Measurements from ENCODE around the gene SLC6A3. TPM values are rescaled to one million over a fixed set of nuclear protein-coding genes. Genes with fewer than 3 reads are reported as not detected.

Gene SLC6A3
- total RNA-seq, 1 donor from 2014 or later, result not detected

DNA sequence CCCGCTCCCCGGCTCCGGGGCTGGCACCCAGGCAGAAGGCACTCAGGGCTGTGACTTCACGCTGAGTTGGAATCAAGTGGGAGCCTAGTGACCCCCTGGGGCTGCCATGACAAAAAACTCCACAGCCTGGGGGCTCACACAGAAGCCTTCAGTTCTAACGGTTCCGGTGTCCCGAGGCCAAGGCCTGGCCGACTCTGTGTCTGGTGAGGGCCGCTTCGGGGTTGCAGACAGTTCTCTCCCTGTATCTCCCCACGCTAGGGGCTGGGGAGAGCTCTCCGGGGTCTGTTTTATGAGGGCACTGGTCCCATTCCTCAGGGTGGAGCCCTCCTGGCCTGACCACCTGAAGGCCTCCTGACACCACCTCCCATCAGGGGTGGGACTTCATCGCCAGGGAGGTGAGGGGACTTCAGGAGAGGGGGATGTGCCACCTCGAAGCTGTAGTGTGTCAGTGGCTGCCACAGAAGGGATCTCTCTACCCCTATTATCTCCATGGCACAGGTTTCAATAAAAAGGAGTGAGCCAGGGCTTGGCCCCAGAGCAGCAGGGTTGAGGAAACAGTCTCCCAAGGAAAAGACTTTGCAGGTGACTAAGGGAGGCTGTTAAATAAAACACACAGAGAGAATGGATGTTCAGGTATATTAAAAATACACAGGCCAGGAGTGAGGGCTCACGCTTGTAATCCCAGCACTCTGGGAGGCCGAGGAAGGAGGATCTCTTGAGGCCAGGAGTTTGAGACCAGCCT, 1.5 kb upstream of the SLC6A3 start:
- intact Hi-C loops (cut with DNase I), result no loop called here
- DNase-seq (ENCODE audit: missing footprints) (no peak), ATAC-seq (no peak)

DNA sequence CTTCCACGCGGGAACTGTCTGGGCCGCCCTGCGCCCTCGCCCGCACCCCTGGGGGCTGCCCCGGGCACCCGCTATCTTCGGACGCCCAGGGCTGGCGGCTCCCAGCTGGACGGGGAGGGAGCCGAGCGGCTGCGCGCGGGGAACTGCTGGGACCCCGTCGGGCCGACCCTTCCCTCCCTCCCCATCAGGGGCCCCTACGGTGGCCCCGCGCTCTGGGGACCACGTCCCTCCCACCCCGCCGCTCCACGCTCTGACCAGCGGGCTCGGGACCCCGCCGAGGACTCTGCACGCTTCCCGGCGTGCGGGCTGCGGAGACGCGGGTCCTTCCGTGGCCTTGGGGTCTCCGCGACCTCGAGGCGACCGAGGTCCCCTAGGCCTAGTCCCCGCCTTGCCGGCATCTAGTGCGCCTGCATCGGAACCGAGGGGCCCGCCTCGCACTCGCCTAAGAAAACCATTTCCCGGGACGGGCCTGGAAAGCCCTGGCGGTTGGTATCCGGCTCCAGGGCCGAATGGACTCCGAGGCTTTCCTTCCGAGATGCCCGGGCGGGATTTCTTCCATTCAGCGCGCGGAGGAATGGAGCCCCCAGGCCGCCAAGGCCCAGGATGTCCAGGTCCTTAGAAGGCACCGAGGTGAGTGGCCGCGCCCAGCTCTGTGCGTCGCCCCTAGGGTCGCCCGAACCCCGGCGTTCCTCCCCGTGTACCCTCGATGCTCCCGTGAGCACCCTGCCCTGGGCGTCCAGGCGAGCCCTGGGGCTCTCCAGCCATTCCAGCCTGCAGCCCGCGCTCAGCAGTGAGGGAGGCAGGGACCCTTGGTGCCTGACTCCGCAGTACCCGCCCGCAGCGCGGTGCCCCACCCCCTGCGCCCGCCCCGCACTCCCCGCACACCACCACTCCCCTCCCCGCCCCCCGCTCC, 705 bp upstream of the SLC6A3 start:
- intact Hi-C loops (cut with DNase I), result no loop called here
- no peak for DNase-seq (ENCODE audit: missing footprints)
- ATAC-seq, result no peak

DNA sequence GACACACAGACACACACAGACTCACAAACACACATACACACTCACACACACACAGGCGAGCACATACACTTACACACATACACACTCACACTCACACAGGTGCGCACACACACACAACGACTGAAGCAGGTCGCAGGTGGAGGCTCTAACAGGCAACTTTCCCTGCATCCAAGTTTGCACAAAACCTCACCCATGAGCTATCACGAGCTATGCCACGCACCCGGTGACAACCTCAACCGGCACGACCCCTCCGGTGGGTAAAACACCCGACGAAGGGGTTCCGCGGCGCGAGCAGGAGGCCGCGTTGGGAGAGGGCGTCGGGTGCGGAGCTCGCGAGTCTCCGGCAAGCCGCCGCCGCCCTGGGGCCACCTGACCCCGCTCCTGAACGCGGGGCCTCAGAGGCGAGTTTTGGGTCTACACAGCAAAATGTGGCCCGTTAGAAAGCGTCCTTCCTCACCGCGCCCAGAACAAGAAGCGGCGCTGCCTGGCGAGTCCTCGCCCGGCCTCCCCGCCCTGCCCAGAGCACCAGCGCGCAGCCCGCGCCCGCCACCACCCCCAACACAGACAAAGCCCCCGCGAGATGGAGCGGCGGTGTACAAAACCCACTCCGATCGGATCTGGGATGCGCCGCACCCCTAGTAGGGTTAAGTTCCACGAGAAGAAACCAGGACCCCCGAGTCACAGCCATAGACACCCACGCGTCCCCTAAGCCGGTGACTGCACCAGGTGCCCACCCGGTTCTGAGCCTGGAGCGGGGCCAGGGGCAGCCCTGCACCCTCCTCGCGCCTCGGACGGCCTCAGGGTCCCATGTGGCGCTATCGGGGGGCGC, 665 bp downstream of the SLC6A3 start:
- ATAC-seq (no peak), DNase-seq (ENCODE audit: missing footprints) (no peak)
- intact Hi-C loops (cut with DNase I), result no loop called here

DNA sequence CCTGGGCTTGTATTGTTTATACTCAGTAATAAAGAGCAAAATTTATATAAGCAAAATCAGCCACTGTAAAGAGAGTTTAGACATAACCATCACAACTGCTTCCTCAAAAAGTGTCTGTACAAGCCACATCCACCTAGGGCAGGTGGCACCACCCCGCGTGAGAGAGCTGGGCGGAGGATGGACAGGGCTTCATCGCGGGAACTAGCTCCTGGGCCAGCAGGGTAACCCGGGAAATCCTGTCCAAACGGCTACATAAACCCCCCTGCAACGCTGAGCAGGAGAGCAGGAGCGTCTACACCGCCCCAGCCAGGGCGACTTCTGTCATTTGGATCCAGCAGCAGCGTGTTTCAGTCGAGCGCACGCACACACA, 1.3 kb downstream of the SLC6A3 start:
- no peak for ATAC-seq
- DNase-seq (ENCODE audit: missing footprints), result no peak
- intact Hi-C loops (cut with DNase I), result no loop called here

DNA sequence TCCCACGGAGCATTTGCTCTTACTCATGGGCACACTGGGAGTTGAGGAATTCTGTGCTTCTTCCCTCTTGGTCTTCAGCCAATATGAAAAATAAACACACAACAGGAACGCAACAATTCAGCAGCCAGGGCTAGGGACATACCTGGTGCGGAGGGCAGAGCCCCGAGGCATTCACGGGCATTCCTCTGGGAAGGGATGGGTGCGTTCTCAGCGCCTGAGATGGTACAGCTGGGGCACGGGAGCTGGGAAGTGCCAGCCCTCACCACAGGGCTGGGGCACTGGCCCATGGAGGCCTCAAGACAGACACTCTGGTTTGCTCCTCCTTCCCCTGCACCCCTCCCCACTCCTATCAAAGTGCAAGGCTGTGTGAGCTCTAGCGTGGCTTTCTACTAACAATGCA, 2.1 kb downstream of the SLC6A3 start:
- intact Hi-C loops (cut with DNase I), result no loop called here
- no peak for ATAC-seq
- DNase-seq (ENCODE audit: missing footprints), result no peak

DNA sequence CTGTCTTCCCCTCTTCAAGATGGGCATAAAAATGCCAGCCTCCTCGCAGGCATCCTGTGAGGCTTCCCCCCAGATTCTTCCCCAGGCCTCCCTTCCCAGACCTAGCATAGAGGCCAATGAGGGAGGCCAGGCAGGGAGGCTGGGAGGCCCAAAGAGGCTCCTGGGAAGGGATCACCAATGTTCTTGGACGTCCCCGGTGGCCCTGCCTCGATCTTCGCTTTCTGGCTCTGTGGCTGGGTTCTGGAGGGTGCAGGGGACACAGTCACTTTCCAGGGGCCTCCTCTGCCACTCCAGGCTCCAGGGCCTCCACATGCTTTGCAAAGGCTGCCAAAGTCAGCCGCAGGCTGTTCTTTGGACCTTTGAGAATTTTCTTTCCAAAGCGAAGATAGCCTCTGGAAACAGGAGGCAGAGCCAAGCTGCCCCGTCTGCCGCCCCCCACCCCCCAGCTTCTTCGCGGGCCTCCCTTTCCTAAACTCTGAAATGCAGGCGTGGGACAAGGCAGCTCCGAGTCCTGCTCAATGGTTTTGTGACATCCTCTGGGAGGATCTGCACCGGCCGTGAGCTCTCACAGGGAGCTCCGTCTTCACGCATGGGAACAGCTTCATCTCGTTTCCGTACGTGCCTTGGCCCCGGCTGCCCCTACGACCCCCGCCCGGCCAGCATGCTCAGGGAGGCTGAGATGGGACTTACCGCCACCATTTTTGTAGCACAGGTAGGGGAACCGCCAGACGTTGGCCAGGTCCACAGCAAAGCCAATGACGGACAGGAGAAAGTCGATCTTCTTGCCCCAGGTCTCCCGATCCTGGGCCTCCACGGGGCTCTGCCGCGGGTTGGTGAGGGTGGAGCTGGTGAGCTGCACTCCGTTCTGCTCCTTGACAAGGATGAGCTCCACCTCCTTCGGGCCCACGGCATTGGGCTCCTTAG, 2.8 kb downstream of the SLC6A3 start:
- intact Hi-C loops (cut with DNase I), result no loop called here
- ATAC-seq (no peak), DNase-seq (ENCODE audit: missing footprints) (no peak)

DNA sequence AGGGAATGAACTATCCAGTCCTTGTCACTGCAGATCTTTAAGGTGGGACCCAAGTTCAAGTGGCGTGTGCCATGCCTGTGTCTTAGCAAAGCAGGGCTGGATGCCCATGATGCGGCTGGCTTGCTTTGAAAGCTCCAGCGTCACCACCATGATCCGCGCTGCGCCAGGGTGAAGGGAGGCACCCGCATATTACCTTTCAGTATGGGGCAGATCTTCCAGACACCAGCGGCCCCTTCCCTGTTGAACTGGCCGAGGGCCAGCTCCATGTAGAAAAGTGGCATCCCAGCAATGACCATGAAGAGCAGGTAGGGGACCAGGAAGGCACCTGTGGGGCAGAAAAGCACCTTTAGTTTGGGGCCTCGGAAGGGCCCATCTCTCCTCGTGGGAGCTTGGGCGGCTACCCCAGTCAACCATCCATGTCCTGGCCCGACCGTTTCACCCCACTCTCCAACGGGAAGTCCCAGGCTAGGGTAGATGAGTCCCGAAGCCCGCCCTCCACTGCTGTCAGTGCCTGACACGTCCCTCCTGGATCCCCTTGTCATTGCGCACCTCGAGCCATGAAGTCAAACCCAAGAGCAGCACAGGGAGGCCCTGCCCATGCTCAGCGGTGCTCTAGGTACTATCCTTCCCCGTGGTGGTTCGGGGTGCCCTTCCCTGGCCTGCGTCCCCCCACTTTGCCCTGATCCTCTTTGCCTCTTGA, 3.9 kb downstream of the SLC6A3 start:
- intact Hi-C loops (cut with DNase I), result no loop called here
- ATAC-seq (no peak), DNase-seq (ENCODE audit: missing footprints) (no peak)

DNA sequence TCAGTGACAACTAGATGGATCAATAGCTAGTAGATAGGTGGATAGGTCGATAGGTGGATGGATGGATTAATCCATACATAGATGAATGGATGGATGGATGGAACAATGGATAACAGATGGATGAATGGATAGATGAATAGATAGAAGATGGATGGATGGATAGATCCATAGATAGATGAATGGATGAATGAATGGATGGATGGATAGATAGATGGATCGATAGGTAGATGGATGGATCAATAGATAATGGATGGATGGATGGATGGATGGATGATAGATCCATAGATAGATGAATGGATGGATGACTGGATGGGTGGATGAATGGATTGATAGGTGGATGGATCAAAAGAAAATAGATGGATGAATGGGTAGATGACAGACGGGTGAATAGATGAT, 5.1 kb downstream of the SLC6A3 start:
- intact Hi-C loops (cut with DNase I), result no loop called here
- ATAC-seq (no peak), DNase-seq (ENCODE audit: missing footprints) (no peak)

DNA sequence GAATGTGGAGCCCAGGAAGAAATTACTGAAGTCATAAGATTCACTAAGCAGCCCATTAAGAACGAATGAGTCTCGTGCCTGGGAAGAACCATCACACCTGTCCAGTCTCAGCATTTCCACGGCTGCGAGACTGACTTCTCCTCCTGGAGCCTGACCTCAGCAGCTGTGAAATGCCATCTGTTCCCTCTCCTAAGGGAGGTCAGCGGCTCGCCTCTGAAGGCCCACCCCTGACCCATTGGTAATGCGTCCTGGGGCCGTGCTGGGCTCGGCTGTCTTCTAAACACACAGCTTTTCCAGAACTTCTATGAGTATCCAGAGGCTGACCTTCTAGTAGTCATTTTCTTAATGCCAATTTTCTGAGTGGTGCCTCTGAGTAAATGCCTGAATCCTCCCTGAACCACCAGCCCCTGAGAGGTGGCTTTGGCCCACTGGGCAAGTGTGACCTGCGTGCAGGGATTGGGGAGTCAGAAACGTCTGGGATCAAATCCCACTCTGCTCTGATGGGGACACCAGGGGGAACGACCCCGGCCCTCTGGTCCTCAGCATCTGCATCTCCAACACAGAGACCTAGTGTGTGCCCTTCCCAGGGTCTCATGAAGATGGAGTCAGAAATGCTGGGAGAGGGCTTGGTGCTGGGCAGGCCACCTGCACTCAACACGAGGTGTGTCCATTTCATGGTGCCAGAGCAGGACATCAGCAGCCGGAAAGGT, 5.7 kb downstream of the SLC6A3 start:
- intact Hi-C loops (cut with DNase I), result no loop called here

DNA sequence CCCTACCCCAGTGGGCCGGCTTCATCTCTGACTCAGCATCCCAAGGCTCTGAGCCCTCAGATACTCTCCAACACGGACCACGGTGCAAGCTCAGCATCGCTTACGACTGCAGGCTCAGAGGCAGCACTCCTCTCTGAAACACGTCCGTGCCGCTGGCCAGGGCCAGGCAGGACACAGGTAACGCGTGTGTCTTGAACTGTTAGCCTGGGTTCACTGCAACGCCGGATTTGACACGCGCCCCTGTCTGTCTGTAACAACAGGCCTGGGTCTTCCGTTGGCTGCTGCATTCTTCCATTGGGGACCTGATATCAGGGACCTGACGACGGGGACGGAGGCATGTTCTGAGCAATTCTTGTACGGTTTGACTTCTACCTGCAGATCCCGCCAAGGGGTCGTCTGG, 6.4 kb downstream of the SLC6A3 start:
- ATAC-seq (no peak), DNase-seq (ENCODE audit: missing footprints) (no peak)

More for the DNA sequence above, 5.7 kb downstream of the SLC6A3 start:
- DNase-seq (ENCODE audit: missing footprints), result no peak
- no peak for ATAC-seq

DNA sequence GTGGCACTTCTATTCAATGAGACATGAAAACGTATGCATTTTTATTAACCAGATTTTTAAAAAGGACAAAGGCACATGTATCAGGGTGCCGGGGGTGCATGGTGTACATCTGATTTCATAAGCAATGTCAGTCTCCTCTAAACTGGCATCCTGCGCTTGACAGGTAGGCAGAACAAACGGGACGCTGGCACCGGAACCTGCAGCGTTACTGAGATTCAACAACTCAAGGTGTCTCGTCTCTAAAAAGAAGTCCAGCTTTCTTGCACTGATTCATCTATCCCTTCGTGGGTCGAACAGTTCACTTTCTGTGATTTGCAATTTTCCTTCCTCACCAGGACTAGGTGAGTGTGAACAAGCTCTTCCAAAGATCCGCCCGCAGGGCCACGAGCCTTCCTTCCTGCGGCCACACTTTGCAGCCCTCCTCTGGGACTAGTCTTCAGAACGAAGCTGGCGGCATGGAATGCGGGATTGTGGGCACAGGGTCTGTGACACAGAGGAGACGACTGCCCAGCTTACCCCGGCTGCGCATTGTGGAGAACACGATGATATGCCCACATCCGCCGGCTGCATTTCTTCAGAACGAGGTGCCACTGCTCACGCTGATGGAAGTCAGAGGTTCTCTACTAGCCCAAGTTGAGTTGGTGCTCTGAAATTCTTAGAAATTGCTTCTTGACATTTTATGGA, 7.2 kb downstream of the SLC6A3 start:
- intact Hi-C loops (cut with DNase I), result no loop called here
- no peak for ATAC-seq
- no peak for DNase-seq (ENCODE audit: missing footprints)

More for the DNA sequence above, 6.4 kb downstream of the SLC6A3 start:
- intact Hi-C loops (cut with DNase I), result no loop called here

DNA sequence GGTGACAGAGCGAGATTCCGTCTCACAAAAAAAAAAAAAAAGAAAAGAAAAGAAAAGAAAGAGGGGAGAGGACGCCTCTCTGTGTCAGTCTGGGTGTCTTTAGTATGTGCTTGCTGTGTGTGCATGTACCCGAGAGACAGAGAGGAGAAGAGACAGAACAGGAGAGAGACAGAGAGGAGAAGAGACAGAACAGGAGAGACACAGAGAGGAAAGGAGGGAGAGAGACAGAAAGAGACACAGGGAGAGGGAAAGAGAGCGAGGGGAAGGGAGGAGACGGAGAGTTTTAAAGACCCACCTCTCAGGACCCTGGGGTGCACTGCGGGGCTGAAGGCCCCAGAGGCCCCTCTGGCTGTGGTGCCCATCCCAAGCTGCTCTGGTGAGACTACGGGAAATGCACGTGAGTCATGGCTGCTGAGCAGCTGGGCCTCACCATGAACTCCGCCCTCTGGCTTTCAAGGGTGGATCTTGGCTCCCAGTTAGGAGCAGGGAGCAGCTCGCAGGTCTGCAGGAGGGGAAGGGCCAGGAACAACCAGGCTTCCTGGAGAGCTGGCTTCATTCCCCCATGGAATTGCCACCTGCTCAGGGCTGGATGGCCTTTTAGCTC, 7.9 kb downstream of the SLC6A3 start:
- DNase-seq (ENCODE audit: missing footprints), result no peak
- no peak for ATAC-seq
- intact Hi-C loops (cut with DNase I), result no loop called here

DNA sequence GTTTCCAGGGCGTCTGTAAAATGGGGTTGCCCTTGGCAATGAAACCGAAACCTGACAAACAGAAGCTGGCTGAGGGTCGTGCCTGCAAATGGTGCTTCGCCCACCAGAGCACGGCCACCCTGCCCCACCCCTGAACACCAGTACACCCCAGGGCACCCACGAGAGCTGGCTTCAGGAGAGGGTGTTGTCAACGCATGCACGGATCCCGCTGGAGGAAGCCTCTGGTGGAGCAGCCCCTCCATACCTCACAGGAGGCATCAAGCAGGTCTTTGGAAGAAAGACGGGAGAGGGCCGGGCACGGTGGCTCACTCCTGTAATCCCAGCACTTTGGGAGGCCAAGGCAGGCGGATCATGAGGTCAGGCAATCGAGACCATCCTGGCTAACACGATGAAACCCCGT, 8.6 kb downstream of the SLC6A3 start:
- ATAC-seq (no peak), DNase-seq (ENCODE audit: missing footprints) (no peak)
- intact Hi-C loops (cut with DNase I), result no loop called here

DNA sequence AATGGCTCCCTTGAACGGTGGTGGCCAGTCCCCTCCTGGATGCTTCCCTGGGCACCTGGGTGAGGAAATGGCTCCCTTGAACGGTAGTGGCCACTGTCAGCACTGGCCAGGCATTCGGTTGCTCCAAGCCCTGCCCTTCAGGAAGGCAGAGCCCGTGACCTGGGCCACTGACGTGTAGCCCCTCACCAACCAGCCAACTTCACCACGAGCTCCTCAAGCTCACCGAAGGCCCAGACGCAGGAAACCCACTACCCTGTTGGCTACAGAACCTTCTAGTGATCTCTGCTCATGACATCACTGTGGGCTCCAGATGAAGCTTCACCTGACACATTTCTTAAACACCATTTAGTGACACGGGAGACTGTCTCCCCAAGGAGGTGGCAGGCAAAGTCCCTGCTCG, 9.2 kb downstream of the SLC6A3 start:
- ATAC-seq, result no peak
- DNase-seq (ENCODE audit: missing footprints), result no peak
- intact Hi-C loops (cut with DNase I), result no loop called here

DNA sequence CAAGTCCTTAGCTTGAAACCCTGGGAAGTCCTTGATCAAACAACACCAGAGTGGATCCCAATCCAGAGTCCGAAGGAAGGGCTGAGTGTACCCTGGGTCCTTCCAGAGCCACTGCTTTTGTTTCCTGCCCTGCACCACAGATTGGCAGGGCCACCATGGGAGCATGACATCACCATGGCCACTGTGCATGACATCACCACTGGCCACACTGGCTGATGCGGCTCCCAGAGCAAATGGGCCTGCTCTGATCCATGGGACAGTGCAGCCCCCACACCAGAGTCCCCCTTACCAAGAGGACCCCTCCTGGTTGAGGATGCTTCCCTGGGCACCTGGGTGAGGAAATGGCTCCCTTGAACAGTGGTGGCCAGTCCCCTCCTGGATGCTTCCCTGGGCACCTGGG, 9.9 kb downstream of the SLC6A3 start:
- DNase-seq (ENCODE audit: missing footprints) (no peak), ATAC-seq (no peak)
- intact Hi-C loops (cut with DNase I), result no loop called here

DNA sequence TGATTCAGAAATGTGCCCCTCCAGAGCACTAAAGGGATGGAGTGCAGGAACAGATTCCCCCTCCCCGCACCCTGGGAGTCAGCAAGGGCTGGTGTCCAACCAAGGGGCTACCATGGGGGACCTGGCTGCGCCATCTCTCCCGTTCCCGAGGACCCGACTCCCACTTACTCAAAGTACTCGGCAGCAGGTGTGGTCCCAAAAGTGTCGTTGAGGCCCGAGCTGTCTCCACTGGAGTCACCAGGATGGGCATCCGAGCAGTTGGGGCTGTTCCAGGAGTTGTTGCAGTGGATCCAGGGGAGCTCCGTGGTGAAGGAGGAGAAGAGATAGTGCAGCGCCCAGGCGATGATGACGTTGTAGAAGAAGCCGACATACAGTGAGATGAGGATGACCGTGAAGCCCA, 12.9 kb downstream of the SLC6A3 start:
- intact Hi-C loops (cut with DNase I), result no loop called here
- no peak for DNase-seq (ENCODE audit: missing footprints)
- no peak for ATAC-seq
